Lower lobe of right lung (tissue), 2 donors: ENCODE data around the gene MOB3B. TPM values are rescaled to one million over a fixed set of nuclear protein-coding genes. Genes with fewer than 3 reads are reported as not detected.
A peak's percentile ranks its signal among the peaks of the same experiment; 100 is the strongest.

Experiments
- ATAC-seq, 2 donors: fragments of 200-7000 bp; cut with Tn5 transposase; one replicate each; pipeline ENCODE4 v1.9.1; 2020 to 2022; ENCODE audit warnings: mild to moderate bottlenecking in 2 of 2, moderate library complexity in 2 of 2
- DNase-seq: peaks from one replicate; pipeline ENCODE4 v3.0.0-alpha.2; 2020
- H3K27ac ChIP-seq: fragments of 200-600 bp; one replicate; pipeline ENCODE4 v1.8.0; 2022
- H3K27me3 ChIP-seq: fragments of 200-600 bp; one replicate; pipeline ENCODE4 v1.8.0; 2022; ENCODE audit warnings: low read depth
- H3K36me3 ChIP-seq: fragments of 200-600 bp; one replicate; pipeline ENCODE4 v1.8.0; 2022; ENCODE audit warnings: mild to moderate bottlenecking
- H3K4me1 ChIP-seq: fragments of 200-600 bp; one replicate; pipeline ENCODE4 v1.8.0; 2022
- H3K4me3 ChIP-seq: fragments of 200-600 bp; one replicate; pipeline ENCODE4 v1.8.0; 2022; ENCODE audit warnings: mild to moderate bottlenecking
- H3K9me3 ChIP-seq: fragments of 200-600 bp; one replicate; pipeline ENCODE4 v1.8.0; 2022
- CTCF ChIP-seq: fragments of 200-600 bp; IDR thresholded peaks from one replicate; pipeline ENCODE4 v1.8.0; 2022; ENCODE audit warnings: antibody characterized with exemption, mild to moderate bottlenecking
- intact Hi-C: fragments of 100-400 bp; cut with DNase I; formaldehyde crosslinking; loops from one replicate; pipeline ENCODE4 v1.11.0; 2022
- total RNA-seq: library from RNA; stranded (reverse); fragmentation: NEBNext Ultra II Directional; extraction: Animal tissue kit (Norgen Biotek cat#: 25700); gene quantifications from one replicate; pipeline ENCODE4 v1.2.1, GENCODE V29; 2021
- donor health status: DM: no; HTN: yes; CAD: no; lungs with severe emphysema.

MOB3B gene
- total RNA-seq, 1 donor from 2014 or later, result 22.7 TPM

GRCh38 chr9:27427272-27427643 is 102.4 kb downstream of the MOB3B start:
- no peak overlapping the region for H3K4me3 ChIP-seq
- peaks cover 7% of the 10 kb centered on the region for H3K4me1 ChIP-seq
- H3K27ac ChIP-seq, result no peak overlapping the region
- ATAC-seq (no peak), DNase-seq (no peak)
- no peaks in the 10 kb centered on the region for H3K9me3 ChIP-seq
- TF ChIP-seq CTCF, result no peak
- intact Hi-C loops, result no loop called here
- H3K36me3 ChIP-seq, result no peaks in the 10 kb centered on the region
- H3K27me3 ChIP-seq, result no peaks in the 10 kb centered on the region

- Histone ChIP-seq H3K4me1 (peaks cover 1% of the 10 kb centered on the region), H3K4me3 (no peak overlapping the region), H3K27ac (no peak overlapping the region), H3K36me3 (no peaks in the 10 kb centered on the region), H3K9me3 (no peaks in the 10 kb centered on the region), H3K27me3 (no peaks in the 10 kb centered on the region)
- intact Hi-C loops, result no loop called here
- no peak for TF ChIP-seq CTCF
- peak in 1 of 2 donors; percentile 48 for ATAC-seq
- no peak for DNase-seq
Observed at GRCh38 chr9:27426511-27427271, 102.9 kb downstream of the MOB3B start.

- H3K4me1 ChIP-seq, result no peaks in the 10 kb centered on the region
- H3K27me3 ChIP-seq, result no peaks in the 10 kb centered on the region
- intact Hi-C loops, result no loop called here
- no peaks in the 10 kb centered on the region for H3K9me3 ChIP-seq
- H3K4me3 ChIP-seq, result no peak overlapping the region
- DNase-seq (no peak), ATAC-seq (peak in 1 of 2 donors; percentile 14)
- no peaks in the 10 kb centered on the region for H3K36me3 ChIP-seq
- H3K27ac ChIP-seq, result no peak overlapping the region
- TF ChIP-seq CTCF, result no peak
Observed at GRCh38 chr9:27425827-27426510, 103.6 kb downstream of the MOB3B start.

- no peak for TF ChIP-seq CTCF
- no peak overlapping the region for H3K27ac ChIP-seq
- DNase-seq, result no peak
- H3K9me3 ChIP-seq, result no peaks in the 10 kb centered on the region
- no peaks in the 10 kb centered on the region for H3K27me3 ChIP-seq
- intact Hi-C loops, result no loop called here
- H3K36me3 ChIP-seq, result no peaks in the 10 kb centered on the region
- H3K4me3 ChIP-seq, result no peak overlapping the region
- no peak for ATAC-seq
- no peaks in the 10 kb centered on the region for H3K4me1 ChIP-seq
Observed at GRCh38 chr9:27423915-27424710, 105.5 kb downstream of the MOB3B start.

GRCh38 chr9:27422279-27422834 is 107.3 kb downstream of the MOB3B start:
- Histone ChIP-seq H3K36me3 (no peaks in the 10 kb centered on the region), H3K4me1 (no peaks in the 10 kb centered on the region), H3K27me3 (no peaks in the 10 kb centered on the region), H3K4me3 (no peak overlapping the region), H3K27ac (no peak overlapping the region), H3K9me3 (no peaks in the 10 kb centered on the region)
- ATAC-seq (no peak), DNase-seq (no peak)
- intact Hi-C loops, result no loop called here
- no peak for TF ChIP-seq CTCF
